ENCODE data around the gene DOLPP1. TPM values are rescaled to one million over a fixed set of nuclear protein-coding genes. Genes with fewer than 3 reads are reported as not detected.

DOLPP1 gene
- total RNA-seq, 1 experiment from 2014 or later, result 42.5 TPM

Other genes starting within 250 kb of the DOLPP1 start
- 47.9 and 49.0 TPM in 2 replicates for gene KYAT1, start 199.2 kb upstream of the DOLPP1 start, total RNA-seq (2014; rRNA removed; shearing (Covaris generic))
- gene LRRC8A, start 199.0 kb upstream of the DOLPP1 start, total RNA-seq (2014; rRNA removed; shearing (Covaris generic)), result 67.2 and 76.0 TPM in 2 replicates
- gene PHYHD1, start 160.1 kb upstream of the DOLPP1 start, total RNA-seq (2014; rRNA removed; shearing (Covaris generic)), result 24.3 and 27.2 TPM in 2 replicates
- 18.6 and 20.9 TPM in 2 replicates for gene DOLK, start 133.5 kb upstream of the DOLPP1 start, total RNA-seq (2014; rRNA removed; shearing (Covaris generic))
- gene NUP188, start 133.4 kb upstream of the DOLPP1 start, total RNA-seq (2014; rRNA removed; shearing (Covaris generic)), result 81.3 and 87.9 TPM in 2 replicates
- gene SH3GLB2, start 52.8 kb upstream of the DOLPP1 start, total RNA-seq (2014; rRNA removed; shearing (Covaris generic)), result 79.1 and 80.1 TPM in 2 replicates
- 26.4 and 33.8 TPM in 2 replicates for gene MIGA2, start 44.5 kb upstream of the DOLPP1 start, total RNA-seq (2014; rRNA removed; shearing (Covaris generic))
- 13.6 and 14.9 TPM in 2 replicates for gene CRAT, start 29.7 kb downstream of the DOLPP1 start, total RNA-seq (2014; rRNA removed; shearing (Covaris generic))
- 160 and 166 TPM in 2 replicates for gene PTPA, start 30.3 kb downstream of the DOLPP1 start, total RNA-seq (2014; rRNA removed; shearing (Covaris generic))
- 11.1 and 13.3 TPM in 2 replicates for gene IER5L, start 97.2 kb downstream of the DOLPP1 start, total RNA-seq (2014; rRNA removed; shearing (Covaris generic))